ENCODE measurements around the gene TTC13. TPM values are rescaled to one million over a fixed set of nuclear protein-coding genes. Genes with fewer than 3 reads are reported as not detected.

TTC13 gene
- total and polyA plus RNA-seq, 2 of the 13 experiments (the other 11 are each of a cell fraction or from before 2014, with no cell fraction given): 5.8 to 15.9 TPM

DNA sequence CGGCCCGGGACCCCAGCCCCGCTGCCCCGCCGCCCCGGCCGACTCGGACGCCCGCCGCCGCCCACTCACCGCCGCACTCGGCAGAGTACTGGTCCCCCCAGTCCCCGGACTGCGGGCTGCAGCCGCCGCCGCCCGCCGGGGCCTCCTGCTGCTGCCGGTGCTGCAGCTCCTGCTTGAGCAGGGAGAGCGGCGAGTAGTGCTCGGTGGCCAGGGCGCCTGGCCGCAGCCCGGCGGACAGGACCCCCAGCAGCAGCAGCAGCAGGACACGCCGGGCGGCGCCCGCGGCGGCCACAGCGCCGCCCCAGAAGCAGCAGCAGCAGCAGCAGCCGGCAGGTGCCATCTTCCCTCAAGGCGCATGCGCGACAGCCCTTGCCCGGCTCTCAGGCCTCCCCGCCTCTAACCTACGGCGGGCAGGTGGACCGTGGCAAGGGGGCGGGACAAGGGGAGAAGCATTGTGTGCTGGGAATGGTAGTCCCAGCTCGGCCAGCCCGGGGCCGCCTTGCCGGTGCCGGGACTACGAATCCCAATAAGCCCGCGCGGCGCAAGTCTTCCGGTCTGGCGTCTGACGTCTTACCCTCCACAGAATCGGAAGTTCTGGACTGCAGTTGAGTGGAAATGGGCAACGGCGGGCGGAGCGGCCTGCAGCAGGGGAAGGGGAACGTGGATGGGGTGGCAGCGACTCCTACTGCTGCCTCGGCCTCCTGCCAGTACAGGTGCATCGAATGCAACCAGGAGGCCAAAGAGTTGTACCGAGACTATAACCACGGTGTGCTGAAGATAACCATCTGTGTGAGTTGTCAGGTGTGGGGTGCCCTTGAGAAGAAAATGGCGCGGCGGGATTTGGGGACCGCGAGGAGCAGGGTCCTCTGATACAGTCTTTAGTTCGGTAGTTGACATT, at the start of gene TTC13, which contains the start of gene ARV1 (continued):
- TF ChIP-seq ZNF224 (CRISPR knock-in tag; IDR thresholded peaks at IDR 0.05): peak; percentile 83
- peak; percentile 74 for TF ChIP-seq ATF7-NPFF (CRISPR knock-in tag; IDR thresholded peaks at IDR 0.05; ENCODE audit: low read depth)
- TF ChIP-seq ZNF549 (CRISPR knock-in tag; IDR thresholded peaks at IDR 0.05): no peak
- TF ChIP-seq, protein P1, sequence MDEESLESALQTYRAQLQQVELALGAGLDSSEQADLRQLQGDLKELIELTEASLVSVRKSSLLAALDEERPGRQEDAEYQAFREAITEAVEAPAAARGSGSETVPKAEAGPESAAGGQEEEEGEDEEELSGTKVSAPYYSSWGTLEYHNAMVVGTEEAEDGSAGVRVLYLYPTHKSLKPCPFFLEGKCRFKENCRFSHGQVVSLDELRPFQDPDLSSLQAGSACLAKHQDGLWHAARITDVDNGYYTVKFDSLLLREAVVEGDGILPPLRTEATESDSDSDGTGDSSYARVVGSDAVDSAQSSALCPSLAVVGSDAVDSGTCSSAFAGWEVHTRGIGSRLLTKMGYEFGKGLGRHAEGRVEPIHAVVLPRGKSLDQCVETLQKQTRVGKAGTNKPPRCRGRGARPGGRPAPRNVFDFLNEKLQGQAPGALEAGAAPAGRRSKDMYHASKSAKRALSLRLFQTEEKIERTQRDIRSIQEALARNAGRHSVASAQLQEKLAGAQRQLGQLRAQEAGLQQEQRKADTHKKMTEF (CRISPR knock-in tag; IDR thresholded peaks at IDR 0.05): peak; percentile 82
- TF ChIP-seq RARA (CRISPR knock-in tag; IDR thresholded peaks at IDR 0.05): peak; percentile 26; the same call in 1 of the 2 replicates
- no peak for TF ChIP-seq NFIC (IDR thresholded peaks at IDR 0.05; ENCODE audit: low read length)
- no peak for TF ChIP-seq KLF12 (CRISPR knock-in tag; IDR thresholded peaks at IDR 0.05; ENCODE audit: borderline replicate concordance)
- peak; percentile 45; the same call in 1 of the 2 replicates for TF ChIP-seq GATA4 (IDR thresholded peaks at IDR 0.05; ENCODE audit: borderline replicate concordance, low read depth)
- TF ChIP-seq ZMAT3 (CRISPR knock-in tag; conservative IDR thresholded peaks at IDR 0.05): peak; percentile 93
- TF ChIP-seq, protein P2, sequence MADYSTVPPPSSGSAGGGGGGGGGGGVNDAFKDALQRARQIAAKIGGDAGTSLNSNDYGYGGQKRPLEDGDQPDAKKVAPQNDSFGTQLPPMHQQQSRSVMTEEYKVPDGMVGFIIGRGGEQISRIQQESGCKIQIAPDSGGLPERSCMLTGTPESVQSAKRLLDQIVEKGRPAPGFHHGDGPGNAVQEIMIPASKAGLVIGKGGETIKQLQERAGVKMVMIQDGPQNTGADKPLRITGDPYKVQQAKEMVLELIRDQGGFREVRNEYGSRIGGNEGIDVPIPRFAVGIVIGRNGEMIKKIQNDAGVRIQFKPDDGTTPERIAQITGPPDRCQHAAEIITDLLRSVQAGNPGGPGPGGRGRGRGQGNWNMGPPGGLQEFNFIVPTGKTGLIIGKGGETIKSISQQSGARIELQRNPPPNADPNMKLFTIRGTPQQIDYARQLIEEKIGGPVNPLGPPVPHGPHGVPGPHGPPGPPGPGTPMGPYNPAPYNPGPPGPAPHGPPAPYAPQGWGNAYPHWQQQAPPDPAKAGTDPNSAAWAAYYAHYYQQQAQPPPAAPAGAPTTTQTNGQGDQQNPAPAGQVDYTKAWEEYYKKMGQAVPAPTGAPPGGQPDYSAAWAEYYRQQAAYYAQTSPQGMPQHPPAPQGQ (CRISPR knock-in tag; IDR thresholded peaks at IDR 0.05; ENCODE audit: borderline replicate concordance): no peak
- TF ChIP-seq ZFP37 (CRISPR knock-in tag; IDR thresholded peaks at IDR 0.05; ENCODE audit: borderline replicate concordance): no peak
- TF ChIP-seq FOSL2 (CRISPR knock-in tag; IDR thresholded peaks at IDR 0.05): peak; percentile 56
- TF ChIP-seq CAMTA2 (CRISPR knock-in tag; IDR thresholded peaks at IDR 0.05; ENCODE audit: borderline replicate concordance): 0 out of 2 replicates have a peak, but pooled peaks have one; percentile 52
- TF ChIP-seq PAX8 (CRISPR knock-in tag; IDR thresholded peaks at IDR 0.05; ENCODE audit: borderline replicate concordance): no peak
- TF ChIP-seq, protein P3, sequence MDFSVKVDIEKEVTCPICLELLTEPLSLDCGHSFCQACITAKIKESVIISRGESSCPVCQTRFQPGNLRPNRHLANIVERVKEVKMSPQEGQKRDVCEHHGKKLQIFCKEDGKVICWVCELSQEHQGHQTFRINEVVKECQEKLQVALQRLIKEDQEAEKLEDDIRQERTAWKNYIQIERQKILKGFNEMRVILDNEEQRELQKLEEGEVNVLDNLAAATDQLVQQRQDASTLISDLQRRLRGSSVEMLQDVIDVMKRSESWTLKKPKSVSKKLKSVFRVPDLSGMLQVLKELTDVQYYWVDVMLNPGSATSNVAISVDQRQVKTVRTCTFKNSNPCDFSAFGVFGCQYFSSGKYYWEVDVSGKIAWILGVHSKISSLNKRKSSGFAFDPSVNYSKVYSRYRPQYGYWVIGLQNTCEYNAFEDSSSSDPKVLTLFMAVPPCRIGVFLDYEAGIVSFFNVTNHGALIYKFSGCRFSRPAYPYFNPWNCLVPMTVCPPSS (IDR thresholded peaks at IDR 0.05): no peak
- TF ChIP-seq MED13 (CRISPR knock-in tag; IDR thresholded peaks at IDR 0.05): no peak
- TF ChIP-seq ZKSCAN8 (CRISPR knock-in tag; IDR thresholded peaks at IDR 0.05; ENCODE audit: borderline replicate concordance): peak; percentile 60; the same call in 1 of the 2 replicates
- TF ChIP-seq MED1 (CRISPR knock-in tag; IDR thresholded peaks at IDR 0.05): peak; percentile 53
- TF ChIP-seq KDM1A (CRISPR knock-in tag; IDR thresholded peaks at IDR 0.05): no peak
- peak; percentile 96 for TF ChIP-seq ZNF136 (CRISPR knock-in tag; IDR thresholded peaks at IDR 0.05; ENCODE audit: low read depth)
- peak; percentile 66; the same call in 1 of the 2 replicates for TF ChIP-seq RXRB (CRISPR knock-in tag; IDR thresholded peaks at IDR 0.05; ENCODE audit: borderline replicate concordance)
- TF ChIP-seq NFE2L2 (IDR thresholded peaks at IDR 0.05; ENCODE audit: low read length): no peak
